Activated B cell treated with CpG ODN at 0.5 μM for 24 hours (primary cell): ENCODE results near the gene DYNC1I1. TPM values are rescaled to one million over a fixed set of nuclear protein-coding genes. Genes with fewer than 3 reads are reported as not detected.

Experiments used
- ATAC-seq: fragments of 200-7000 bp; cut with Tn5 transposase; one replicate; pipeline ENCODE4 v1.10.0; 2021; ENCODE audit warnings: low read depth, mild to moderate bottlenecking, moderate library complexity
- CTCF ChIA-PET: fragments of 350-600 bp; sonication (Branson Sonifier 250); formaldehyde crosslinking; loops from one replicate; lab custom pipeline; 2021; ENCODE audit warnings: antibody characterized with exemption; lab: Charles Lee
- POLR2A ChIA-PET: fragments of 350-600 bp; sonication (Branson Sonifier 250); formaldehyde crosslinking; loops from one replicate; lab custom pipeline; 2021; ENCODE audit warnings: antibody characterized with exemption; lab: Charles Lee
- DNase-seq: peaks from one replicate; pipeline ENCODE4 v3.0.0; 2022
- H3K27ac Mint-ChIP-seq: one replicate; pipeline ENCODE4 v1.8.0; 2020; ENCODE audit warnings: mixed read lengths
- H3K27me3 Mint-ChIP-seq: one replicate; pipeline ENCODE4 v1.8.0; 2021; ENCODE audit warnings: mixed read lengths
- H3K36me3 Mint-ChIP-seq: one replicate; pipeline ENCODE4 v1.8.0; 2021; ENCODE audit warnings: low read depth, mixed read lengths
- H3K4me1 Mint-ChIP-seq: one replicate; pipeline ENCODE4 v1.8.0; 2021; ENCODE audit warnings: mixed read lengths
- H3K4me3 Mint-ChIP-seq: one replicate; pipeline ENCODE4 v1.8.0; 2020; ENCODE audit warnings: mild to moderate bottlenecking, mixed read lengths
- H3K9me3 Mint-ChIP-seq: one replicate; pipeline ENCODE4 v1.8.0; 2020; ENCODE audit warnings: mixed read lengths
- intact Hi-C: fragments of 100-400 bp; cut with micrococcal nuclease; formaldehyde crosslinking; loops from one replicate; pipeline ENCODE4 v1.15.1; 2024
- total RNA-seq: library from RNA; stranded (reverse); gene quantifications from 2 replicates; pipeline ENCODE4 v1.2.3, GENCODE V29; 2022
- TF ChIP-seq, protein P1 (sequence below): fragments of 200-600 bp; IDR thresholded peaks from one replicate; pipeline ENCODE4 v1.8.0; 2022; ENCODE audit warnings: antibody characterized with exemption, mild to moderate bottlenecking

Gene DYNC1I1
- total RNA-seq, 1 donor from 2014 or later, result not detected

DNA sequence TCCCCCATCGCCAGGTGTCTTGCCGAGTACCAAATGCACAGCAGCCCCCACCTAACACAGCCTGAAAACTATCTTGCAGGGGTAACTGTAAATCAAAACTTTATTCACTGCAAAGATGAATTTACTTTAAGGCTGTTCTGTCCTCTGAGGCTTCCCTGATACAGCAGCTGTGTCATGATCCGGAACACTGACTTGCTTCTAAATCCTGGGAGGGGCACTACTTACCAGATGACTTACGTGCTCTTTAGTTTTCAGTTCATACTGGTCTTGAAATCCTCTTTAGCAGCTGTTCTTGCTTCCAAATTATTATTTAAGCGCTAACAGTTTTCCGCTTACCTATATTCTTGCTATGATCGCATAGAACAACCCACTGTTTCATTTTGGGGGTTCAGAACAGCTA, 4.9 kb downstream of the DYNC1I1 start:
- Mint-ChIP-seq H3K9me3 (no peaks in the 10 kb centered on the region), H3K27ac (no peak overlapping the region), H3K4me3 (no peak overlapping the region), H3K4me1 (peaks cover under 1% of the 10 kb centered on the region), H3K27me3 (peaks cover 20% of the 10 kb centered on the region), H3K36me3 (no peaks in the 10 kb centered on the region)
- ChIA-PET POLR2A (no interaction called here), CTCF (no interaction called here)
- DNase-seq (no peak), ATAC-seq (no peak)
- intact Hi-C loops, result no loop called here
- TF ChIP-seq, protein P1, sequence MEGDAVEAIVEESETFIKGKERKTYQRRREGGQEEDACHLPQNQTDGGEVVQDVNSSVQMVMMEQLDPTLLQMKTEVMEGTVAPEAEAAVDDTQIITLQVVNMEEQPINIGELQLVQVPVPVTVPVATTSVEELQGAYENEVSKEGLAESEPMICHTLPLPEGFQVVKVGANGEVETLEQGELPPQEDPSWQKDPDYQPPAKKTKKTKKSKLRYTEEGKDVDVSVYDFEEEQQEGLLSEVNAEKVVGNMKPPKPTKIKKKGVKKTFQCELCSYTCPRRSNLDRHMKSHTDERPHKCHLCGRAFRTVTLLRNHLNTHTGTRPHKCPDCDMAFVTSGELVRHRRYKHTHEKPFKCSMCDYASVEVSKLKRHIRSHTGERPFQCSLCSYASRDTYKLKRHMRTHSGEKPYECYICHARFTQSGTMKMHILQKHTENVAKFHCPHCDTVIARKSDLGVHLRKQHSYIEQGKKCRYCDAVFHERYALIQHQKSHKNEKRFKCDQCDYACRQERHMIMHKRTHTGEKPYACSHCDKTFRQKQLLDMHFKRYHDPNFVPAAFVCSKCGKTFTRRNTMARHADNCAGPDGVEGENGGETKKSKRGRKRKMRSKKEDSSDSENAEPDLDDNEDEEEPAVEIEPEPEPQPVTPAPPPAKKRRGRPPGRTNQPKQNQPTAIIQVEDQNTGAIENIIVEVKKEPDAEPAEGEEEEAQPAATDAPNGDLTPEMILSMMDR, result no peak

DNA sequence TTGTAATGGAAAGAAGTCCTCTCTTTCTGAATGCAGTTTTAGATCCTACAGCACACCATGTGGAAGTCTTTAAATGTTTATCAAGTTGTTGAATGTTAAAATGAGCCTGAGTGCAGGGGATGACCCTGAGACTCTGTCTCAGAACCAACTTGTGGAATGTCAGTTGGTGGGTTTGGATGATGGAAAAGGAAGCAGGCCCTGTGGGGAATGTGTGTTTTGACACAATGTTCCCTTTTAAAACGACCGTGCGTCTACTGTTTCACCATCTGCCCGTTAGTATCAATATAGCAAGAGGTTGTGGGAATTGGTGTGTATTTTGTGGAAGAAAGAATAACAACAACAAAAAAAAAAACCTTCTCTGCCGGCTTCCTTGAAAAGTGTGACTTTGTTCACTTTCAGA, 8.3 kb downstream of the DYNC1I1 start:
- Mint-ChIP-seq H3K36me3 (no peaks in the 10 kb centered on the region), H3K27me3 (peaks cover 8% of the 10 kb centered on the region), H3K27ac (no peak overlapping the region), H3K4me1 (no peaks in the 10 kb centered on the region), H3K9me3 (no peaks in the 10 kb centered on the region), H3K4me3 (no peak overlapping the region)
- ChIA-PET POLR2A (no interaction called here), CTCF (no interaction called here)
- TF ChIP-seq, protein P1, result no peak
- no peak for DNase-seq
- intact Hi-C loops, result no loop called here
- ATAC-seq, result no peak

DNA sequence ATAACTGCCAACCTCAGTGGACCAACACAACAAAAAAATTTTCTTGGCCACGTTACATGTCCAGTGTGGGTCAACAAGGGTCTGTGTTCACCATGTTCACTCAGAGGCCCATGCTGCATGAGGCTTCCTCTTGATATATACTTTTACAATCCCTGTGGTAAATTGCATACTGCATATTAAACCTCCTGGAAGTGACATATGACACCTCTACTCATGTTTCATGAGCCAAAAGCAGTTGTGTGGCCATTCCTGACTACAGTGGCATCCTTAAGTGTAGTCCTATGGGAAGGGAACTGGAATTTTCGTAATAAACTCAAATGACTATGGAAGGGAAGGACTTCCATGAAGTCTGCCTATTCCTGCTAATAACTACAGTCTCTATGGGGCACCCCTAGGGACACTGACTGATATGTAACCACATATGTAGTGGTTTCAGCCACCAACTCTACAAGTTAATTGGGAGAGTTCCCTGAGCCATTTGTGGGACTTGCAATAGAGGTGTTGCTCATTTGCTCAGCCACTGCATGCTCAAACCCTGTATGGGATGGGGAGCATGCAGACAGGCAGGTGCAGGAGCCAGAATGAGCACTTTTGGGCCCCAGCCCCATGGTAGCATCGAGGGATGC, 9.7 kb downstream of the DYNC1I1 start:
- Mint-ChIP-seq H3K36me3 (no peaks in the 10 kb centered on the region), H3K27ac (no peak overlapping the region), H3K4me3 (no peak overlapping the region)

DNA sequence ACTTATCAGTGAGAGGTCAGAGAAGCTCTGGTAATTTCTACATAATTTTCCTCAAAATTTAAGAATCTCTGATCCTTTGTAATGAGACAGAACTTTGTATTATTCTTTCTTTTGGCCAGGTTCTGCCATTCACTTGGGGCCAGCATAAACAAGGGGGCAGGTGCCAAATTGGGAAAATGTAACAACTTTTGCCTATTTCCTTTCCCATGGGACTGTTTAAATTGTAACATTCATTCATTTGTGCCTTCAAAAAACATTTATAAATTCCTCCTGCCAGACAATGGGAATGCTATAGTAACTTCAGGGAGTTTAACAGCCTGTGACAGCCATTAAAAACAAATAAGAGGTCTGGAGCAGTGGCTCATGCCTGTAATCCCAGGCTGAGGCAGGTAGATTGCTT, 12.4 kb downstream of the DYNC1I1 start:
- CTCF ChIA-PET, result no interaction called here
- TF ChIP-seq, protein P1, result no peak

More for the DNA sequence above, 9.7 kb downstream of the DYNC1I1 start:
- H3K9me3 Mint-ChIP-seq, result no peaks in the 10 kb centered on the region
- TF ChIP-seq, protein P1, result no peak
- peaks cover 15% of the 10 kb centered on the region for H3K27me3 Mint-ChIP-seq
- H3K4me1 Mint-ChIP-seq, result no peaks in the 10 kb centered on the region
- DNase-seq (no peak), ATAC-seq (no peak)
- intact Hi-C loops, result no loop called here
- ChIA-PET POLR2A (no interaction called here), CTCF (no interaction called here)

DNA sequence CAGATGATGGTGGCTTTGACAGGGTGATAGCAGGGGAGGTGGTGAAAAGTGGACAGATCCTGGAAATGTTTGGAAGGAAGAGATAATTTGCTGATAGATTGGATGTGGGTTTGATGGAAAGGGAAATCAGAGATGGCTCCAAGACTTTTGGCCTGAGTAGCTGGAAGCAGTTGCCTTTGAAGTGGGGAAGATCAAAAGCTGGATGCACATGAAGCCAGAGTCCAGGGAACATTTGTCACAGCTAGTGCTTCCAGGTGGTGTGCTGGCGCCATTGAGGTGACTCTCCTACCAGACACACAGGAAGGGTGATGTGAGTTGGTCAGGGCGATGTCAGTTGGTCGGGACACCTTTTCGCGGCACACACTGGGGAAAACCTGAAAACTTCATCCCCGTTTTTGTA, 15.9 kb downstream of the DYNC1I1 start:
- CTCF ChIA-PET, result no interaction called here
- intact Hi-C loops, result no loop called here

More for the DNA sequence above, 12.4 kb downstream of the DYNC1I1 start:
- DNase-seq (no peak), ATAC-seq (no peak)
- Mint-ChIP-seq H3K4me1 (no peaks in the 10 kb centered on the region), H3K27ac (no peak overlapping the region), H3K27me3 (peaks cover 12% of the 10 kb centered on the region), H3K36me3 (no peaks in the 10 kb centered on the region), H3K4me3 (no peak overlapping the region), H3K9me3 (no peaks in the 10 kb centered on the region)
- intact Hi-C loops, result no loop called here
- POLR2A ChIA-PET, result no interaction called here

More for the DNA sequence above, 15.9 kb downstream of the DYNC1I1 start:
- peaks cover 7% of the 10 kb centered on the region for H3K27me3 Mint-ChIP-seq
- DNase-seq (no peak), ATAC-seq (no peak)
- H3K4me3 Mint-ChIP-seq, result no peak overlapping the region
- H3K27ac Mint-ChIP-seq, result no peak overlapping the region
- POLR2A ChIA-PET, result no interaction called here
- no peaks in the 10 kb centered on the region for H3K9me3 Mint-ChIP-seq
- H3K4me1 Mint-ChIP-seq, result no peaks in the 10 kb centered on the region
- TF ChIP-seq, protein P1, result no peak
- no peaks in the 10 kb centered on the region for H3K36me3 Mint-ChIP-seq
